ENCODE results near the gene NUB1.

NUB1 gene

DNA sequence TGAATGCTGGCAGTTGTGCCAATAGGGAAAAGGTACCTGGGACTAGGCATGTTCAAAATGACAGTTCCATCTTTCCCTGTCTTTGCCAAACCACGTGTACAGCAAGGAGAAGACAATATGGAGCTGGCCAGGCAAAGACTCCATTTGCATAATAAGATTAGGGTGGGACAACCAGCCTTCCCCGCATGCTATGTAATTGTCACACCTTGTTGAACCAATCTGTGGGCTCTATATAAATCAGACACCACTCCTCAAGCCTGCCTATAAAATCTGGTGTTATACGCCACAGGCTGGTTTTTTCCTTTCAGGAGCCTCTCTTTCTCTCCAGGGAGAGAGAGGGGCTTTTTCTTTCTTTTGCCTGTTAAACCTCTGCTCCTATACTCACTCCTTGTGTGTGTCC lies 11.0 kb upstream of the NUB1 start:
- no peak overlapping the region for H3K4me3 ChIP-seq (ENCODE audit: low read depth, low read length)
- in situ Hi-C loops (cut with HindIII; ENCODE audit: low sequenced_read_pairs) = no loop called here
- no peak for DNase-seq (ENCODE audit: low read depth, low spot score)
- TF ChIP-seq, protein P1, sequence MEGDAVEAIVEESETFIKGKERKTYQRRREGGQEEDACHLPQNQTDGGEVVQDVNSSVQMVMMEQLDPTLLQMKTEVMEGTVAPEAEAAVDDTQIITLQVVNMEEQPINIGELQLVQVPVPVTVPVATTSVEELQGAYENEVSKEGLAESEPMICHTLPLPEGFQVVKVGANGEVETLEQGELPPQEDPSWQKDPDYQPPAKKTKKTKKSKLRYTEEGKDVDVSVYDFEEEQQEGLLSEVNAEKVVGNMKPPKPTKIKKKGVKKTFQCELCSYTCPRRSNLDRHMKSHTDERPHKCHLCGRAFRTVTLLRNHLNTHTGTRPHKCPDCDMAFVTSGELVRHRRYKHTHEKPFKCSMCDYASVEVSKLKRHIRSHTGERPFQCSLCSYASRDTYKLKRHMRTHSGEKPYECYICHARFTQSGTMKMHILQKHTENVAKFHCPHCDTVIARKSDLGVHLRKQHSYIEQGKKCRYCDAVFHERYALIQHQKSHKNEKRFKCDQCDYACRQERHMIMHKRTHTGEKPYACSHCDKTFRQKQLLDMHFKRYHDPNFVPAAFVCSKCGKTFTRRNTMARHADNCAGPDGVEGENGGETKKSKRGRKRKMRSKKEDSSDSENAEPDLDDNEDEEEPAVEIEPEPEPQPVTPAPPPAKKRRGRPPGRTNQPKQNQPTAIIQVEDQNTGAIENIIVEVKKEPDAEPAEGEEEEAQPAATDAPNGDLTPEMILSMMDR (IDR thresholded peaks at IDR 0.05; ENCODE audit: low read depth, low read length) = no peak

DNA sequence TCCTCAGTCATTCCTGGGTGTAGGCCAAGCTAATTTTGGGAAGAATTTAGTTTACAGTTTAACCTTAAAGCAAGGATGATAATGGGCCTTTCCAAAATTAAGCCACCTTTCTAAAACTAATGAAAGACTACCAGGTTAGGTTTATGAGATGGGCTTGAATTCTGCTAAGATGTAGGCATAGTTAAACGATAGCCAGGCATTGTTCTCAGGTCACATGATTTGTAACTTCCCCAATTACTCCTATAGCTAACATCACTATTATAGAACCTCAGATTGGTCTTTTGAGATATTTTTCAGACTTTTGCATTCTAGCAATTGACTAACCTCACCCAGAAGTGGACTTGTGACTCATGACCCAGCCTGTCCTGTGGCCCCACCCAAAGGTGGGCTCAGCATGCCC lies 7.0 kb upstream of the NUB1 start:
- TF ChIP-seq, protein P1 (IDR thresholded peaks at IDR 0.05; ENCODE audit: low read depth, low read length) = no peak

DNA sequence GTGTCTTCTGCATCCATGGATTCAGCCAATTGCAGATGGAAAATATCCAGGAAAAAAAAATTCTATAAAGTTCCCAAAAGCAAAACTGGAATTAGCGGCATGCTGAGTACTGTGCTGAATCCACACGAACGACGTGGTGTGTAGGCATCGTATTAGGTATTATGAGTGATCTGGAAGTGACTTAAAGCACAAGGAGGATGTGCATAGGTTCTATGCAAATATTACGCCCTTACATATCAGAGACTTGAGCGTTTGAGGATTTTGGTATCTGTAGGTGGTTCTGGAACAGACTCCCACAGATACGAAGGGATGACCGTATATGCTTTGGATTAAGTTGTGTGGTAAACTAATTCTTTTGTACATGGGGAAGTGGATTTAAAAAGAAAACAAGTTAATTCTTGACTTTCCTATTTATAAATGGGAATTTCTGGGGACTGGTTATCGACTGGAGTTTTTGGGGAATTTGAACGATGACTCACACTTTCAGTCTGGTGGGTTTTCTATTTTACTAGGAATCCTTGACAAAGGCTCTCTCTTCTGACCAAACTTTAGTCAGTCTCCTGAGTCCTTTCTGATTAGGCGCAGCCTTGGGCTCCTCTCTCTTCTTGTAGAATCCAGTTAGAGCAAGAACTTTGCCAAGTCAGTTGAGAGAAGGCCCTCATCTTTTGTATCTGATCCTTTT lies 5.4 kb upstream of the NUB1 start:
- in situ Hi-C loops (cut with HindIII; ENCODE audit: low sequenced_read_pairs) = no loop called here
- no peak overlapping the region for H3K4me3 ChIP-seq (ENCODE audit: low read depth, low read length)
- TF ChIP-seq, protein P1 (IDR thresholded peaks at IDR 0.05; ENCODE audit: low read depth, low read length) = no peak
- DNase-seq (ENCODE audit: low read depth, low spot score) = no peak

More for the DNA sequence above, 7.0 kb upstream of the NUB1 start:
- no peak overlapping the region for H3K4me3 ChIP-seq (ENCODE audit: low read depth, low read length)
- in situ Hi-C loops (cut with HindIII; ENCODE audit: low sequenced_read_pairs) = no loop called here
- no peak for DNase-seq (ENCODE audit: low read depth, low spot score)

DNA sequence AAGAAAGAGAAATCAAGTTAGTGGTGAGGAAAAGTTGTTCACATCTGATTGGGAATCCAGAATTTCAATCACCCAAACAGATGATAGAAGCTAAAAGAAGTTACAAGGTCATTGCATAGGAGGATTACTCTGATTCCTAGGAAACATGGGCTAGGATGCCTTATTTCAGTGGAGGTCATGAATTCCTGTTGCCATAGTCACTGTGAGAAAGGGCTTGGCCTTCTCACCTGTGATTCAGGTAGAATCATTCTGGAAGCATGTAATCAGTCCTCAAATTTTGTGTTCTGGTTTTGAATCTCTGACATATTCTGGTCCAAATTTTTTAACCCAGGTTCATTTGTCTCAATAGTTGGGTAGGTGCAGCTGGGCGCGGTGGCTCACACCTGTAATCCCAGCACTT lies 4.3 kb upstream of the NUB1 start:
- in situ Hi-C loops (cut with HindIII; ENCODE audit: low sequenced_read_pairs) = no loop called here
- TF ChIP-seq, protein P1 (IDR thresholded peaks at IDR 0.05; ENCODE audit: low read depth, low read length) = no peak
- no peak for DNase-seq (ENCODE audit: low read depth, low spot score)
- no peak overlapping the region for H3K4me3 ChIP-seq (ENCODE audit: low read depth, low read length)

DNA sequence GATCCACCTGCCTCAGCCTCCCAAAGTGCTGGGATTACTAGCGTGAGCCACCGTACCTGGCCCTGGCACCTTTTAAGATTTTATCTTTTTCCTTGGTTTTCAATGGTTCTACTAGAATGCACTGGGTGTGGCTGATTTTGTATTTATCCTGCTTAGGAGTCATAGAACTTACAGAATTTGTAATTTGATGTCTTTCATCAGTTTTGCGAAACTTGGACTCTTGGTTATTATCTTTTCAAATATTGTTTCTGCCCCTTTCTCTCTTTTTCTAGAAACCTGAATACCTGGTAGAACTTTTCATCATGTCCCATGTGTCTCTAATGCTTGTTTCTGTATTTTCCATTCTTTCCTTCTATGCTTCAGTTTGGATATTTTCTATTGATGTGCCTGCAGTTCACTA lies 2.8 kb upstream of the NUB1 start:
- H3K4me3 ChIP-seq (ENCODE audit: low read depth, low read length) = no peak overlapping the region
- in situ Hi-C loops (cut with HindIII; ENCODE audit: low sequenced_read_pairs) = no loop called here
- TF ChIP-seq, protein P1 (IDR thresholded peaks at IDR 0.05; ENCODE audit: low read depth, low read length) = no peak
- no peak for DNase-seq (ENCODE audit: low read depth, low spot score)

DNA sequence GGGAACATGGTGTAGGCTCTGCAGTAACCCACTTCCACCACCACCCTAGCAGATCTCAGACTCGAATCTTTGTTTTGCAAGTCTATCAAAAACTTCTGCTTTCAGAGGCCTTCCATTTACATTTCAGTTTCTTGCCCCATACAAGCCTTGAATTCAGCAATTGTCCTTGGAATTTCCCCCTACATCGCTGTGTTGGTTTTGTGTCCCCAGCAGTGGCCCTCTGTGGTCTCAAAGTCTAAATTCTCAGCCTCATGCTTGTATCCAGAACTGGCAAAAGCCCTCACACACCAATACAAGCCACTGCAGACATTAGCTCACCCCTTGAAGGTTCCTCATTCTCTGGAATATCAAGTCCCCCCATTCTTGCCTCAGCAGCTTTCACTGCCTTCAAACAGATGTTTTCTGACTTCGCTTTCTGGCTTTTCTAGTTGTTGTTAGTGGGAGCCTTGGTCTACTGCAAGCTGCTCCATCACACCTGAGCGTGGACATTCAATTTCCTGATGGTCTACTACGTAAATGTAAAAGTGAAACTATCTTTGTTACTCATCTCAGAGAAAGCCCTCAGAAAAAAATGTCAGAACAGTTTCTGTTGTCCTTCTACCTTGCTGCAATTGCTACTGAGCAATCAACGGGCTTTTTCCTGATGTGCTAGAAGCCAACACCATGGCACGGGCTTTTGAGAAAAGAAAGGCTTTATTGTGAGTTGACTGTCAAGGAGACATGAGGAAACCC lies 1.8 kb upstream of the NUB1 start:
- TF ChIP-seq, protein P1 (IDR thresholded peaks at IDR 0.05; ENCODE audit: low read depth, low read length) = no peak
- DNase-seq (ENCODE audit: low read depth, low spot score) = no peak
- in situ Hi-C loops (cut with HindIII; ENCODE audit: low sequenced_read_pairs) = no loop called here
- H3K4me3 ChIP-seq (ENCODE audit: low read depth, low read length) = no peak overlapping the region

Measured in astrocyte of the spinal cord (primary cell).